GM21447 (cell line): Measurements from ENCODE around the gene LRP3.
"Not testable (repeated sequence)": the region's sequence is repeated elsewhere in the genome, so short reads cannot be mapped to it uniquely, and the experiment has no call there.

ENCODE experiments used
- ATAC-seq: cut with Tn5 transposase; IDR thresholded peaks from one replicate; pipeline ENCODE4 v1.9.1; 2021; ENCODE audit not compliant: unreplicated experiment

The LRP3 gene

GRCh38 chr19:33215438-33216197 is 21.5 kb downstream of the LRP3 start:
- ATAC-seq, result no peak

- no peak for ATAC-seq
Observed at GRCh38 chr19:33216198-33216830, 22.2 kb downstream of the LRP3 start.

- no peak for ATAC-seq
Observed at GRCh38 chr19:33217881-33218280, 23.8 kb downstream of the LRP3 start.

- ATAC-seq, result no peak
Observed at GRCh38 chr19:33219261-33219815, 25.2 kb downstream of the LRP3 start.

- ATAC-seq, result no peak
Observed at GRCh38 chr19:33220115-33220514, 26.0 kb downstream of the LRP3 start.

GRCh38 chr19:33220735-33221134 is 26.6 kb downstream of the LRP3 start:
- no peak for ATAC-seq

GRCh38 chr19:33221638-33222037 is 27.5 kb downstream of the LRP3 start:
- ATAC-seq, result no peak

GRCh38 chr19:33222255-33222654 is 28.1 kb downstream of the LRP3 start:
- not testable (repeated sequence) for ATAC-seq

GRCh38 chr19:33224694-33225457 is 30.7 kb downstream of the LRP3 start:
- no peak for ATAC-seq

GRCh38 chr19:33225458-33225926 is 31.4 kb downstream of the LRP3 start, which contains the start of gene SLC7A10:
Gene SLC7A10, minus strand, starts transcription at chr19:33225850. Its CDS starts 147 bp downstream, at chr19:33225703.
- no peak for ATAC-seq

GRCh38 chr19:33226550-33227241 is 32.6 kb downstream of the LRP3 start:
- no peak for ATAC-seq

GRCh38 chr19:33227242-33227650 is 33.1 kb downstream of the LRP3 start:
- ATAC-seq, result no peak

- no peak for ATAC-seq
Observed at GRCh38 chr19:33227870-33228599, 33.9 kb downstream of the LRP3 start.

GRCh38 chr19:33229962-33230361 is 35.8 kb downstream of the LRP3 start:
- no peak for ATAC-seq

- no peak for ATAC-seq
Observed at GRCh38 chr19:33231511-33231910, 37.4 kb downstream of the LRP3 start.

GRCh38 chr19:33232656-33233055 is 38.5 kb downstream of the LRP3 start:
- ATAC-seq, result no peak

- ATAC-seq, result no peak
Observed at GRCh38 chr19:33233056-33233873, 39.1 kb downstream of the LRP3 start.

GRCh38 chr19:33234092-33234491 is 40.0 kb downstream of the LRP3 start:
- ATAC-seq, result no peak

GRCh38 chr19:33234736-33235135 is 40.6 kb downstream of the LRP3 start:
- ATAC-seq, result no peak
